Measurements from ENCODE around the gene HSBP1L1. TPM values are rescaled to one million over a fixed set of nuclear protein-coding genes. Genes with fewer than 3 reads are reported as not detected.
A peak's percentile ranks its signal among the peaks of the same experiment; 100 is the strongest.

HSBP1L1 gene
- total and polyA plus RNA-seq, 2 of the 13 experiments (the other 11 are each of a cell fraction or from before 2014, with no cell fraction given), result 22.6 to 45.1 TPM

DNA sequence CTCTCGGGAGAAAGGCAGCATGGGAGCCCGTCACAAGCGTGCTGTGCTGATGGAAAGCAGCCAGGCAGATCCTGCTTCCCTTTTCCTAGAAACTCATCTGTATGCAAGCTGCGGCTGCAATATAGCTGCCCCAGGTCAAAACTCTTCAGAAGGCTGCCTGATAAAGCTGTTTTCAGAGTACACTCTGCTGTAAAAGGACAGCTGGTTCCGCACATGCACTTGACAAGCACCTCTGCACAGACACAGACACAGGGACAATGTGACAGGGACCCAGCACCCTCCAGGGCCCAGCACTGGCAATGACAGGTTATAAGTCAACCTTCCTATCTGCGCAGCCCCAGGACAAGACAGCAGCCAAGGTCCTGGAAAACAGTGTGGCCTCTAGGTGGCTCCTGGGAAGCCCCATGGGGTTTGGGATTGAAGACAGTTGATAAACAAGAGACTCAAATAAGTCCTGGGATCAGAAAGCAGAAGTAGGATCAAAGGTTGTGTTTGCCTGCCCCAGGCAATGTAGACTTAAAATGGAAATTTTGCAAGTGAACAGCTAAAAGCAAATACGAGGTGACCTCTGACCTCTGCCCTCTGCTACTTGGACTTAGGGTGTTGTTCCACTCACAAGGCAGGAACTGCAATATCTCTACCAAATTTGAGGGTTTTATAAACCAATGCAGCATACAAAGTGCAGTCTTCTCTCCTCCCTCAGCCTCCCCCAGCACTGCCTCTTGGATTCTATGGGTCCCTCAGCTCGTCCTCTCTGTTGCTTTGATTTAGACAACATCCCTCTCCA is 29.9 kb upstream of the HSBP1L1 start (continued):
- TF ChIP-seq, protein P1, sequence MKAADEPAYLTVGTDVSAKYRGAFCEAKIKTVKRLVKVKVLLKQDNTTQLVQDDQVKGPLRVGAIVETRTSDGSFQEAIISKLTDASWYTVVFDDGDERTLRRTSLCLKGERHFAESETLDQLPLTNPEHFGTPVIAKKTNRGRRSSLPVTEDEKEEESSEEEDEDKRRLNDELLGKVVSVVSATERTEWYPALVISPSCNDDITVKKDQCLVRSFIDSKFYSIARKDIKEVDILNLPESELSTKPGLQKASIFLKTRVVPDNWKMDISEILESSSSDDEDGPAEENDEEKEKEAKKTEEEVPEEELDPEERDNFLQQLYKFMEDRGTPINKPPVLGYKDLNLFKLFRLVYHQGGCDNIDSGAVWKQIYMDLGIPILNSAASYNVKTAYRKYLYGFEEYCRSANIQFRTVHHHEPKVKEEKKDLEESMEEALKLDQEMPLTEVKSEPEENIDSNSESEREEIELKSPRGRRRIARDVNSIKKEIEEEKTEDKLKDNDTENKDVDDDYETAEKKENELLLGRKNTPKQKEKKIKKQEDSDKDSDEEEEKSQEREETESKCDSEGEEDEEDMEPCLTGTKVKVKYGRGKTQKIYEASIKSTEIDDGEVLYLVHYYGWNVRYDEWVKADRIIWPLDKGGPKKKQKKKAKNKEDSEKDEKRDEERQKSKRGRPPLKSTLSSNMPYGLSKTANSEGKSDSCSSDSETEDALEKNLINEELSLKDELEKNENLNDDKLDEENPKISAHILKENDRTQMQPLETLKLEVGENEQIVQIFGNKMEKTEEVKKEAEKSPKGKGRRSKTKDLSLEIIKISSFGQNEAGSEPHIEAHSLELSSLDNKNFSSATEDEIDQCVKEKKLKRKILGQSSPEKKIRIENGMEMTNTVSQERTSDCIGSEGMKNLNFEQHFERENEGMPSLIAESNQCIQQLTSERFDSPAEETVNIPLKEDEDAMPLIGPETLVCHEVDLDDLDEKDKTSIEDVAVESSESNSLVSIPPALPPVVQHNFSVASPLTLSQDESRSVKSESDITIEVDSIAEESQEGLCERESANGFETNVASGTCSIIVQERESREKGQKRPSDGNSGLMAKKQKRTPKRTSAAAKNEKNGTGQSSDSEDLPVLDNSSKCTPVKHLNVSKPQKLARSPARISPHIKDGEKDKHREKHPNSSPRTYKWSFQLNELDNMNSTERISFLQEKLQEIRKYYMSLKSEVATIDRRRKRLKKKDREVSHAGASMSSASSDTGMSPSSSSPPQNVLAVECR (CRISPR knock-in tag; IDR thresholded peaks at IDR 0.05; ENCODE audit: borderline replicate concordance), result peak; percentile 75; the same call in 1 of the 2 replicates
- TF ChIP-seq ZNF180 (CRISPR knock-in tag; IDR thresholded peaks at IDR 0.05; ENCODE audit: borderline replicate concordance, low read depth), result no peak
- peak; percentile 83; the same call in 1 of the 2 replicates for TF ChIP-seq NFKBIZ (CRISPR knock-in tag; IDR thresholded peaks at IDR 0.05)
- peak; percentile 86; the same call in 1 of the 2 replicates for TF ChIP-seq MEIS1 (CRISPR knock-in tag; IDR thresholded peaks at IDR 0.05; ENCODE audit: borderline replicate concordance)
- TF ChIP-seq, protein P2, sequence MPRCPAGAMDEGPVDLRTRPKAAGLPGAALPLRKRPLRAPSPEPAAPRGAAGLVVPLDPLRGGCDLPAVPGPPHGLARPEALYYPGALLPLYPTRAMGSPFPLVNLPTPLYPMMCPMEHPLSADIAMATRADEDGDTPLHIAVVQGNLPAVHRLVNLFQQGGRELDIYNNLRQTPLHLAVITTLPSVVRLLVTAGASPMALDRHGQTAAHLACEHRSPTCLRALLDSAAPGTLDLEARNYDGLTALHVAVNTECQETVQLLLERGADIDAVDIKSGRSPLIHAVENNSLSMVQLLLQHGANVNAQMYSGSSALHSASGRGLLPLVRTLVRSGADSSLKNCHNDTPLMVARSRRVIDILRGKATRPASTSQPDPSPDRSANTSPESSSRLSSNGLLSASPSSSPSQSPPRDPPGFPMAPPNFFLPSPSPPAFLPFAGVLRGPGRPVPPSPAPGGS (CRISPR knock-in tag; IDR thresholded peaks at IDR 0.05), result peak; percentile 73; the same call in 1 of the 2 replicates
- peak; percentile 76 for TF ChIP-seq TBL1XR1 (IDR thresholded peaks at IDR 0.05; ENCODE audit: borderline replicate concordance, low read length, partially characterized antibody)
- TF ChIP-seq ZFP1 (CRISPR knock-in tag; IDR thresholded peaks at IDR 0.05), result peak; percentile 89
- TF ChIP-seq ZNF703 (CRISPR knock-in tag; IDR thresholded peaks at IDR 0.05; ENCODE audit: borderline replicate concordance), result no peak
- TF ChIP-seq HNF4G (IDR thresholded peaks at IDR 0.05; ENCODE audit: borderline replicate concordance, low read depth, low read length), result peak; percentile 100
- peak; percentile 99 for TF ChIP-seq HNF4G (CRISPR knock-in tag; IDR thresholded peaks at IDR 0.05; ENCODE audit: borderline replicate concordance, low read depth)
- no peak for TF ChIP-seq SP140L (CRISPR knock-in tag; IDR thresholded peaks at IDR 0.05; ENCODE audit: borderline replicate concordance)
- no peak for TF ChIP-seq IRX3 (CRISPR knock-in tag; IDR thresholded peaks at IDR 0.05; ENCODE audit: borderline replicate concordance, low read depth)
- peak; percentile 79 for TF ChIP-seq THAP11 (CRISPR knock-in tag; IDR thresholded peaks at IDR 0.05)
- TF ChIP-seq ZFX (CRISPR knock-in tag; IDR thresholded peaks at IDR 0.05; ENCODE audit: low read depth), result peak; percentile 53; the same call in 1 of the 2 replicates
- TF ChIP-seq NCOA2 (CRISPR knock-in tag; IDR thresholded peaks at IDR 0.05), result peak; percentile 95
- TF ChIP-seq TCF12 (IDR thresholded peaks at IDR 0.05), result no peak
- TF ChIP-seq TCF12 (CRISPR knock-in tag; IDR thresholded peaks at IDR 0.05), result peak; percentile 93; the same call in 1 of the 2 replicates
- TF ChIP-seq, protein P3, sequence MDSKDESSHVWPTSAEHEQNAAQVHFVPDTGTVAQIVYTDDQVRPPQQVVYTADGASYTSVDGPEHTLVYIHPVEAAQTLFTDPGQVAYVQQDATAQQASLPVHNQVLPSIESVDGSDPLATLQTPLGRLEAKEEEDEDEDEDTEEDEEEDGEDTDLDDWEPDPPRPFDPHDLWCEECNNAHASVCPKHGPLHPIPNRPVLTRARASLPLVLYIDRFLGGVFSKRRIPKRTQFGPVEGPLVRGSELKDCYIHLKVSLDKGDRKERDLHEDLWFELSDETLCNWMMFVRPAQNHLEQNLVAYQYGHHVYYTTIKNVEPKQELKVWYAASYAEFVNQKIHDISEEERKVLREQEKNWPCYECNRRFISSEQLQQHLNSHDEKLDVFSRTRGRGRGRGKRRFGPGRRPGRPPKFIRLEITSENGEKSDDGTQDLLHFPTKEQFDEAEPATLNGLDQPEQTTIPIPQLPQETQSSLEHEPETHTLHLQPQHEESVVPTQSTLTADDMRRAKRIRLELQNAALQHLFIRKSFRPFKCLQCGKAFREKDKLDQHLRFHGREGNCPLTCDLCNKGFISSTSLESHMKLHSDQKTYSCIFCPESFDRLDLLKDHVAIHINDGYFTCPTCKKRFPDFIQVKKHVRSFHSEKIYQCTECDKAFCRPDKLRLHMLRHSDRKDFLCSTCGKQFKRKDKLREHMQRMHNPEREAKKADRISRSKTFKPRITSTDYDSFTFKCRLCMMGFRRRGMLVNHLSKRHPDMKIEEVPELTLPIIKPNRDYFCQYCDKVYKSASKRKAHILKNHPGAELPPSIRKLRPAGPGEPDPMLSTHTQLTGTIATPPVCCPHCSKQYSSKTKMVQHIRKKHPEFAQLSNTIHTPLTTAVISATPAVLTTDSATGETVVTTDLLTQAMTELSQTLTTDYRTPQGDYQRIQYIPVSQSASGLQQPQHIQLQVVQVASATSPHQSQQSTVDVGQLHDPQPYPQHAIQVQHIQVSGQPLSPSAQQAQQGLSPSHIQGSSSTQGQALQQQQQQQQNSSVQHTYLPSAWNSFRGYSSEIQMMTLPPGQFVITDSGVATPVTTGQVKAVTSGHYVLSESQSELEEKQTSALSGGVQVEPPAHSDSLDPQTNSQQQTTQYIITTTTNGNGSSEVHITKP (CRISPR knock-in tag; IDR thresholded peaks at IDR 0.05; ENCODE audit: low read depth), result peak; percentile 49; the same call in 1 of the 2 replicates
- TF ChIP-seq GABPB1 (CRISPR knock-in tag; IDR thresholded peaks at IDR 0.05), result peak; percentile 39
- TF ChIP-seq DR1 (CRISPR knock-in tag; IDR thresholded peaks at IDR 0.05), result no peak

All from HepG2 (cell line).